ENCODE measurements around the gene RNF112. TPM values are rescaled to one million over a fixed set of nuclear protein-coding genes. Genes with fewer than 3 reads are reported as not detected.

Gene RNF112
- polyA plus RNA-seq, 1 donor from 2014 or later = 33.3 TPM

DNA sequence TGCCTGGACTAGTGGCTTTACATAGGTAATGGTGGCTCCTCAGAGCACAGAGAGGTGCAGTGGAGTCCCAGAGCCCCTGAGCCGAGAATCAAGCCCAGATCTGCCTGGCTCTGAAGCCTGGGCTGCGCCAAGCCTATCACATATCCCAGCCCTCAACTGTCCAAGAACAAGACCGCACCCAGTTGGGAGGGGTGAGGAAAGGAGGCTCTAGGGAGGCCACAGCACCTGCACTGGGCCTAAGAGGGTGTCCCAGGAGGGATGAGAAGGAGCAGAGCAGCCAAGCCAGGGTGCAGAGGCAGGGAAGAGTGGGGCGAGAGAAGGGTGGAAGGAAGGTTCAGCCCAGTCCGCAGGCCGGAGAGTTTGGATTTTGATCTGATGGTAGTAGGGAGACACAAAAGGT, 941 bp upstream of the RNF112 start:
- Histone ChIP-seq H3K9ac (ENCODE audit: low read length) (peak overlapping the region; percentile 70), H3K9me3 (ENCODE audit: low read length) (no peaks in the 10 kb centered on the region), H3K27me3 (ENCODE audit: insufficient read depth, low read depth, low read length) (no peaks in the 10 kb centered on the region), H3K4me3 (ENCODE audit: low read length) (no peak overlapping the region), H3K36me3 (ENCODE audit: insufficient read depth, low read length) (no peaks in the 10 kb centered on the region), H3K79me2 (replicated peaks; ENCODE audit: insufficient read depth, low read length) (no peaks in the 10 kb centered on the region), H3K4me2 (ENCODE audit: low read length) (no peak overlapping the region), H3F3A (ENCODE audit: insufficient read depth, low read length, poor library complexity, severe bottlenecking) (no peaks in the 10 kb centered on the region), H4K20me1 (ENCODE audit: insufficient read depth) (no peaks in the 10 kb centered on the region), H2AFZ (ENCODE audit: low read depth, low read length) (peak overlapping the region; percentile 74), H3K27ac (ENCODE audit: low read length) (no peak overlapping the region), H3K9me2 (ENCODE audit: insufficient read depth, low read length) (no peaks in the 10 kb centered on the region)
- TF ChIP-seq, protein P1, sequence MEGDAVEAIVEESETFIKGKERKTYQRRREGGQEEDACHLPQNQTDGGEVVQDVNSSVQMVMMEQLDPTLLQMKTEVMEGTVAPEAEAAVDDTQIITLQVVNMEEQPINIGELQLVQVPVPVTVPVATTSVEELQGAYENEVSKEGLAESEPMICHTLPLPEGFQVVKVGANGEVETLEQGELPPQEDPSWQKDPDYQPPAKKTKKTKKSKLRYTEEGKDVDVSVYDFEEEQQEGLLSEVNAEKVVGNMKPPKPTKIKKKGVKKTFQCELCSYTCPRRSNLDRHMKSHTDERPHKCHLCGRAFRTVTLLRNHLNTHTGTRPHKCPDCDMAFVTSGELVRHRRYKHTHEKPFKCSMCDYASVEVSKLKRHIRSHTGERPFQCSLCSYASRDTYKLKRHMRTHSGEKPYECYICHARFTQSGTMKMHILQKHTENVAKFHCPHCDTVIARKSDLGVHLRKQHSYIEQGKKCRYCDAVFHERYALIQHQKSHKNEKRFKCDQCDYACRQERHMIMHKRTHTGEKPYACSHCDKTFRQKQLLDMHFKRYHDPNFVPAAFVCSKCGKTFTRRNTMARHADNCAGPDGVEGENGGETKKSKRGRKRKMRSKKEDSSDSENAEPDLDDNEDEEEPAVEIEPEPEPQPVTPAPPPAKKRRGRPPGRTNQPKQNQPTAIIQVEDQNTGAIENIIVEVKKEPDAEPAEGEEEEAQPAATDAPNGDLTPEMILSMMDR (IDR thresholded peaks at IDR 0.05; ENCODE audit: poor library complexity, severe bottlenecking) = no peak
- TF ChIP-seq MXI1 (conservative IDR thresholded peaks at IDR 0.05; ENCODE audit: poor library complexity, severe bottlenecking) (no peak), EP300 (conservative IDR thresholded peaks at IDR 0.05; ENCODE audit: poor library complexity, severe bottlenecking) (no peak), POLR2AphosphoS5 (IDR thresholded peaks at IDR 0.05) (no peak), TAF1 (IDR thresholded peaks at IDR 0.05; ENCODE audit: low read depth) (no peak), RAD21 (conservative IDR thresholded peaks at IDR 0.05) (no peak), SMC3 (conservative IDR thresholded peaks at IDR 0.05; ENCODE audit: poor library complexity) (no peak), EZH2 (IDR thresholded peaks at IDR 0.05; ENCODE audit: borderline replicate concordance, insufficient read depth, low read length, poor library complexity, severe bottlenecking) (no peak)
- TF ChIP-seq, protein P2, sequence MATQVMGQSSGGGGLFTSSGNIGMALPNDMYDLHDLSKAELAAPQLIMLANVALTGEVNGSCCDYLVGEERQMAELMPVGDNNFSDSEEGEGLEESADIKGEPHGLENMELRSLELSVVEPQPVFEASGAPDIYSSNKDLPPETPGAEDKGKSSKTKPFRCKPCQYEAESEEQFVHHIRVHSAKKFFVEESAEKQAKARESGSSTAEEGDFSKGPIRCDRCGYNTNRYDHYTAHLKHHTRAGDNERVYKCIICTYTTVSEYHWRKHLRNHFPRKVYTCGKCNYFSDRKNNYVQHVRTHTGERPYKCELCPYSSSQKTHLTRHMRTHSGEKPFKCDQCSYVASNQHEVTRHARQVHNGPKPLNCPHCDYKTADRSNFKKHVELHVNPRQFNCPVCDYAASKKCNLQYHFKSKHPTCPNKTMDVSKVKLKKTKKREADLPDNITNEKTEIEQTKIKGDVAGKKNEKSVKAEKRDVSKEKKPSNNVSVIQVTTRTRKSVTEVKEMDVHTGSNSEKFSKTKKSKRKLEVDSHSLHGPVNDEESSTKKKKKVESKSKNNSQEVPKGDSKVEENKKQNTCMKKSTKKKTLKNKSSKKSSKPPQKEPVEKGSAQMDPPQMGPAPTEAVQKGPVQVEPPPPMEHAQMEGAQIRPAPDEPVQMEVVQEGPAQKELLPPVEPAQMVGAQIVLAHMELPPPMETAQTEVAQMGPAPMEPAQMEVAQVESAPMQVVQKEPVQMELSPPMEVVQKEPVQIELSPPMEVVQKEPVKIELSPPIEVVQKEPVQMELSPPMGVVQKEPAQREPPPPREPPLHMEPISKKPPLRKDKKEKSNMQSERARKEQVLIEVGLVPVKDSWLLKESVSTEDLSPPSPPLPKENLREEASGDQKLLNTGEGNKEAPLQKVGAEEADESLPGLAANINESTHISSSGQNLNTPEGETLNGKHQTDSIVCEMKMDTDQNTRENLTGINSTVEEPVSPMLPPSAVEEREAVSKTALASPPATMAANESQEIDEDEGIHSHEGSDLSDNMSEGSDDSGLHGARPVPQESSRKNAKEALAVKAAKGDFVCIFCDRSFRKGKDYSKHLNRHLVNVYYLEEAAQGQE (IDR thresholded peaks at IDR 0.05; ENCODE audit: borderline replicate concordance) = no peak

DNA sequence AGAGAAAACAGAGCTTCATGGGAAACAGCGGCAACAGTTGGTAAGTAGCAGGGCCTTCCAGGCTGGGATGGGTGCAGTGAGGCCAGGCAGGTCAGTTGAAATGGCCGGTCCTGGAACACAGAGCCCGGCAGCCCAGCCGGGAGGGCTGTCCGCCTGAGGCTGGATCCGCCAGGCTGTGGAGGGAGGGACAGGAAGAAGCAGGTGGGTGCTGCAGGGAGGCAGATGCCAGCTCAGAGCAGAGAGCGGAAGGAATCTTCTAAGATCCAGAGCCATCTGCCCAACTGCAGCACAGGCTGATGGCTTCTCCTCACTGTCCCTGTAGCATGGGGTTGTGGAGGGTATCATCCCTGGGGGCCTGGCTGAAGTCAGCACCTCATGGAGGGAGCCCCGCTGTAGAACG, 599 bp downstream of the RNF112 start:
- Histone ChIP-seq H3K79me2 (replicated peaks; ENCODE audit: insufficient read depth, low read length) (no peaks in the 10 kb centered on the region), H3K9me3 (ENCODE audit: low read length) (no peaks in the 10 kb centered on the region), H3F3A (ENCODE audit: insufficient read depth, low read length, poor library complexity, severe bottlenecking) (no peaks in the 10 kb centered on the region), H3K27me3 (ENCODE audit: insufficient read depth, low read depth, low read length) (no peaks in the 10 kb centered on the region), H2AFZ (ENCODE audit: low read depth, low read length) (peak overlapping the region; percentile 74), H3K27ac (ENCODE audit: low read length) (peak overlapping the region; percentile 74), H3K4me2 (ENCODE audit: low read length) (no peak overlapping the region), H3K9ac (ENCODE audit: low read length) (peak overlapping the region; percentile 70), H3K9me2 (ENCODE audit: insufficient read depth, low read length) (no peaks in the 10 kb centered on the region), H4K20me1 (ENCODE audit: insufficient read depth) (no peaks in the 10 kb centered on the region), H3K36me3 (ENCODE audit: insufficient read depth, low read length) (no peaks in the 10 kb centered on the region), H3K4me3 (ENCODE audit: low read length) (peak overlapping the region; percentile 59)
- no peak for TF ChIP-seq EZH2 (IDR thresholded peaks at IDR 0.05; ENCODE audit: borderline replicate concordance, insufficient read depth, low read length, poor library complexity, severe bottlenecking)
- TF ChIP-seq TAF1 (IDR thresholded peaks at IDR 0.05; ENCODE audit: low read depth) = no peak
- TF ChIP-seq, protein P2 (IDR thresholded peaks at IDR 0.05; ENCODE audit: borderline replicate concordance) = no peak
- TF ChIP-seq MXI1 (conservative IDR thresholded peaks at IDR 0.05; ENCODE audit: poor library complexity, severe bottlenecking) = no peak
- no peak for TF ChIP-seq RAD21 (conservative IDR thresholded peaks at IDR 0.05)
- no peak for TF ChIP-seq EP300 (conservative IDR thresholded peaks at IDR 0.05; ENCODE audit: poor library complexity, severe bottlenecking)
- no peak for TF ChIP-seq POLR2AphosphoS5 (IDR thresholded peaks at IDR 0.05)
- TF ChIP-seq SMC3 (conservative IDR thresholded peaks at IDR 0.05; ENCODE audit: poor library complexity) = no peak
- TF ChIP-seq, protein P1 (IDR thresholded peaks at IDR 0.05; ENCODE audit: poor library complexity, severe bottlenecking) = no peak

Data from neural cell (in vitro differentiated cells).